CD14-positive monocyte (primary cell): Measurements from ENCODE around the gene ATG7. TPM values are rescaled to one million over a fixed set of nuclear protein-coding genes. Genes with fewer than 3 reads are reported as not detected.

ENCODE experiments used
- DNase-seq, 3 donors: peaks; one replicate each; pipeline ENCODE4 v3.0.0-alpha.2; 2011 to 2022
- H2AFZ ChIP-seq: 2 replicates; pipeline ENCODE4 v1.6.0; 2012; ENCODE audit warnings: mild to moderate bottlenecking, low read depth, low read length, inconsistent platforms; ENCODE audit not compliant: insufficient read depth, poor library complexity, severe bottlenecking
- H3K27ac ChIP-seq, 2 donors: 1 replicate in 1 of 2; 2 replicates in 1 of 2; pipeline ENCODE4 v1.5.1; 2012 to 2013; ENCODE audit warnings: low read length in 2 of 2, control low read depth in 1 of 2, inconsistent platforms in 1 of 2, low read depth in 1 of 2, mild to moderate bottlenecking in 1 of 2
- H3K27me3 ChIP-seq, 2 donors: one replicate each; pipeline versions ENCODE4 v1.6.0 to v1.6.1; 2011 to 2013; ENCODE audit warnings: low read length in 2 of 2; ENCODE audit not compliant: control insufficient read depth in 2 of 2, insufficient read depth in 2 of 2
- H3K36me3 ChIP-seq, 2 donors: replicated peaks in 1 of 2; 1 replicate in 1 of 2; 2 replicates in 1 of 2; pipeline versions ENCODE4 v1.5.1 to v1.6.1; 2012 to 2013; ENCODE audit warnings: low read length in 2 of 2, control low read depth in 1 of 2, inconsistent platforms in 1 of 2, mild to moderate bottlenecking in 1 of 2; ENCODE audit not compliant: insufficient read depth in 2 of 2, control insufficient read depth in 1 of 2
- H3K4me1 ChIP-seq, 2 donors: 1 replicate in 1 of 2; 2 replicates in 1 of 2; pipeline versions ENCODE4 v1.5.1 to v1.6.1; 2012 to 2013; ENCODE audit warnings: low read length in 2 of 2, control low read depth in 1 of 2, inconsistent platforms in 1 of 2, mild to moderate bottlenecking in 1 of 2, moderate library complexity in 1 of 2; ENCODE audit not compliant: insufficient read depth in 2 of 2, control insufficient read depth in 1 of 2
- H3K4me2 ChIP-seq: replicated peaks from 2 replicates; pipeline ENCODE3; 2012; ENCODE audit warnings: low read length, moderate library complexity, mild to moderate bottlenecking; ENCODE audit not compliant: poor library complexity, severe bottlenecking; ENCODE audit errors: extremely low read depth
- H3K4me3 ChIP-seq, 3 experiments: fragments of 200-600 bp in 1 of 3; sonication (generic) in 1 of 3; replicated peaks in 1 of 3; 1 replicate in 2 of 3; 2 replicates in 1 of 3; pipeline ENCODE4 v1.5.1; 2011 to 2013; ENCODE audit warnings: low read length in 3 of 3, mild to moderate bottlenecking in 3 of 3, control low read depth in 2 of 3, low read depth in 2 of 3, inconsistent platforms in 1 of 3, moderate library complexity in 1 of 3
- H3K79me2 ChIP-seq: 2 replicates; pipeline ENCODE4 v1.6.0; 2012; ENCODE audit warnings: mild to moderate bottlenecking, control low read depth, inconsistent platforms, low read length, moderate library complexity; ENCODE audit not compliant: insufficient read depth
- H3K9ac ChIP-seq: 2 replicates; pipeline ENCODE4 v1.6.0; 2017; ENCODE audit warnings: low read length, mild to moderate bottlenecking; ENCODE audit not compliant: insufficient read depth, poor library complexity, severe bottlenecking
- H3K9me3 ChIP-seq, 2 donors: replicated peaks in 1 of 2; 1 replicate in 1 of 2; 2 replicates in 1 of 2; pipeline versions ENCODE4 v1.5.1 to v1.6.1; 2012 to 2013; ENCODE audit warnings: low read length in 2 of 2, control low read depth in 1 of 2; ENCODE audit not compliant: control insufficient read depth in 1 of 2, insufficient read depth in 1 of 2
- H4K20me1 ChIP-seq: 2 replicates; pipeline ENCODE4 v1.6.0; 2012; ENCODE audit warnings: mild to moderate bottlenecking, low read length, control low read depth, moderate library complexity; ENCODE audit not compliant: insufficient read depth
- H3K27ac Mint-ChIP-seq, 7 donors: one replicate each; pipeline ENCODE4 v1.8.0; 2020; ENCODE audit warnings: mild to moderate bottlenecking in 7 of 7, mixed read lengths in 7 of 7, moderate library complexity in 6 of 7, inconsistent platforms in 2 of 7
- H3K27me3 Mint-ChIP-seq, 3 donors: one replicate each; pipeline ENCODE4 v1.8.0; 2021 to 2022; ENCODE audit warnings: low read depth in 3 of 3, mild to moderate bottlenecking in 3 of 3, mixed read lengths in 3 of 3, moderate library complexity in 3 of 3, inconsistent platforms in 1 of 3
- H3K36me3 Mint-ChIP-seq, 2 donors: one replicate each; pipeline ENCODE4 v1.8.0; 2020; ENCODE audit warnings: mixed read lengths in 2 of 2, inconsistent platforms in 1 of 2, mild to moderate bottlenecking in 1 of 2
- H3K4me1 Mint-ChIP-seq: one replicate; pipeline ENCODE4 v1.8.0; 2020; ENCODE audit warnings: mild to moderate bottlenecking, mixed read lengths
- H3K4me3 Mint-ChIP-seq, 2 donors: one replicate each; pipeline ENCODE4 v1.8.0; 2020; ENCODE audit warnings: mild to moderate bottlenecking in 2 of 2, mixed read lengths in 2 of 2, moderate library complexity in 1 of 2
- H3K9me3 Mint-ChIP-seq, 7 donors: one replicate each; pipeline ENCODE4 v1.8.0; 2020 to 2022; ENCODE audit warnings: mixed read lengths in 7 of 7, mild to moderate bottlenecking in 6 of 7, moderate library complexity in 6 of 7, inconsistent platforms in 2 of 7
- CTCF ChIP-seq: fragments of 200-600 bp; IDR thresholded peaks from one replicate; pipeline ENCODE4 v1.8.0; 2022; ENCODE audit warnings: antibody characterized with exemption, mild to moderate bottlenecking
- WGBS: methylation state at CpG from one replicate; pipeline ENCODE4 v1.1.5; 2013; ENCODE audit warnings: missing lambda C conversion rate; ENCODE audit not compliant: insufficient coverage; 5-methylcytosine and 5-hydroxymethylcytosine counted together
- intact Hi-C, 2 donors: fragments of 100-400 bp; cut with micrococcal nuclease; formaldehyde crosslinking; loops; one replicate each; pipeline versions ENCODE4 v1.15.0 to v1.15.1; 2023
- polyA plus RNA-seq, 3 donors: library from polyadenylated mRNA; depleted of rRNA in 1 of 3; unstranded in 2 of 3; stranded (reverse) in 1 of 3; fragments of 300-500 nt in 2 of 3; fragments of >200 nt in 1 of 3; fragmentation: Illumina TruSeq in 2 of 3; gene quantifications; 1 replicate in 2 of 3; 2 replicates in 1 of 3; pipeline ENCODE4 v1.2.3, GENCODE V29; 2012 to 2021

Gene ATG7
- polyA plus RNA-seq, 3 donors: 57.4 to 101 (median 89.7) TPM

DNA sequence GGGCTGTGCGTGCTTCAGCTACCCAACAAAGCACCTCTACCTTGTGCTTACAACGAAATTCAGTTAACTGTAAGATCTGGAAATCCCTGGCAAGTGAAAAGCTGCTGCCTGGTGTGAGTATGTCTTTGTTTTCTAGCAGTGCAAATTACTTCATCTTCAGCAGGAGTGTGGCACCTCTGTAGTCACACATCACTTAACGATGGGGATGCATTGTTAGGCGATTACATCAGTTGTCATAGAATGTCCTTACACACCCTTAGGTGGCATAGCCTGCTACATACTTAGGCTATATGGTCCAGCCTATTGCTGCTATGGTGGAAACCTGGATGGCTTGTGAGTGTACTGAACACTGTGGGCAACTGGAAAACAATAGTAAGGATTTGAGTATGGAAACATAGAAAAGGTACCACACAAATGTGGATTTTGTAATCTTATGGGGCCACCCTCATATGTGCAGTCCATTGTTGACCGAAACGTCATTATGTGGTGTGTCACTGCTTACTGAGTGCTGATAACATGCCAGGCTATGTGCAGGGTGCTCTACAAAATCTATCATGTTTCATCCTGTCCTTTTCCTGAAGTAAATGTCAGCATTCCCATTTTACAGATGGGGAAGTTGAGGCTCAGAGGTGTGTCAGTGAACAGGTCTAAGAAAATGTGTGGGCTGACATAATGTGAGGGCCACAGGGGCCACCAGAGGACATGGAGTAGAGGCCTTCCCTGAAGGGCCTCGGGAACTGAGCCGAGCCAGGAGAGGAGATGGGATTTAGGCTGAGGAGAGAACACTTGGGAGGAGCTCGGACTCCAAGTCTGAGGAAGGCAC, 198.0 kb downstream of the ATG7 start:
- no peak for DNase-seq
- 80% methylated on average over 4 of the region's 9 CpGs for WGBS
- Histone ChIP-seq H2AFZ (no peak overlapping the region), H3K36me3 (peaks cover 48 to 96% of the 10 kb centered on the region in 2 donors), H3K4me3 (no peak overlapping the region), H3K27ac (no peak overlapping the region), H3K4me2 (no peak overlapping the region), H3K9me3 (no peaks in the 10 kb centered on the region), H3K4me1 (no peaks in the 10 kb centered on the region), H3K79me2 (peaks cover 7% of the 10 kb centered on the region), H3K27me3 (no peaks in the 10 kb centered on the region), H3K9ac (no peak overlapping the region), H4K20me1 (peaks cover 90% of the 10 kb centered on the region)
- H3K36me3 Mint-ChIP-seq: peaks cover 52 to 73% of the 10 kb centered on the region in 2 donors
- H3K27ac Mint-ChIP-seq: peak overlapping the region in 2 of 7 donors; percentile 52 to 63
- peaks cover 1% of the 10 kb centered on the region for H3K4me1 Mint-ChIP-seq
- H3K9me3 Mint-ChIP-seq: no peaks in the 10 kb centered on the region
- no peak for TF ChIP-seq CTCF
- intact Hi-C loops: no loop called here
- no peak overlapping the region for H3K4me3 Mint-ChIP-seq
- no peaks in the 10 kb centered on the region for H3K27me3 Mint-ChIP-seq

DNA sequence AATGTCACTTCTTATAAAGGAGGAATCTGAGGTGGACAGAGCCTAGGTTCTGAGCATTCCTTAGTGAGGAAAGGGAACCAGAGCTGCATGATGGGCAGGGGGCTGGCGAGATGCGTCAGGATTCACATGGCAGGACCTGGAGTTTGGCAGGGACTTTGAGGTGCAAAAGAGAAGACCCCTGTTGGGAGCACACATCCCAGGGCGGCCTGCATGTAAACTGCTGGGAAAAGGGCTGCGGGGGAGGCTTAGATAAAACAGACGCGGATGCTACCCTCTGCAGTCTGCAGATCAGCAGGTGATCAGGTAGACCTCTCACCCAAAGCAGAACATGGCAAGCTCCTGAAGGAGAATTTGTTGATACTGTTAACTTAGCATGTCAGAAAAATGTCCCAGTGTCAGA, 203.1 kb downstream of the ATG7 start:
- no peak overlapping the region for H3K4me3 Mint-ChIP-seq
- Histone ChIP-seq H3K4me1 (peaks cover 7 to 10% of the 10 kb centered on the region in 2 donors), H3K9ac (no peak overlapping the region), H3K4me3 (no peak overlapping the region), H3K9me3 (no peaks in the 10 kb centered on the region), H3K27ac (no peak overlapping the region), H2AFZ (no peak overlapping the region), H3K4me2 (no peak overlapping the region), H4K20me1 (peaks cover 80% of the 10 kb centered on the region), H3K79me2 (peaks cover 7% of the 10 kb centered on the region), H3K36me3 (peaks cover 18 to 78% of the 10 kb centered on the region in 2 donors), H3K27me3 (no peaks in the 10 kb centered on the region)
- no peak for TF ChIP-seq CTCF
- H3K27me3 Mint-ChIP-seq: no peaks in the 10 kb centered on the region
- H3K36me3 Mint-ChIP-seq: peaks cover 32 to 54% of the 10 kb centered on the region in 2 donors
- intact Hi-C loops: no loop called here
- peak overlapping the region in 1 of 7 donors; percentile 61 for H3K27ac Mint-ChIP-seq
- DNase-seq: no peak
- WGBS: 92% methylated on average over 6 of the region's 6 CpGs
- no peaks in the 10 kb centered on the region for H3K9me3 Mint-ChIP-seq
- H3K4me1 Mint-ChIP-seq: peaks cover 13% of the 10 kb centered on the region
